SH-SY5Y (cell line): ENCODE measurements around the gene LTBP4.

Experiments used
- GATA2 ChIP-seq: IDR thresholded peaks from 2 replicates; pipeline ENCODE4 v1.6.1; 2011; ENCODE audit warnings: mild to moderate bottlenecking, low read depth, low read length
- GATA3 ChIP-seq: IDR thresholded peaks from 2 replicates; pipeline ENCODE4 v1.6.1; 2011; ENCODE audit warnings: low read depth, mild to moderate bottlenecking, low read length, moderate library complexity

LTBP4 gene

DNA sequence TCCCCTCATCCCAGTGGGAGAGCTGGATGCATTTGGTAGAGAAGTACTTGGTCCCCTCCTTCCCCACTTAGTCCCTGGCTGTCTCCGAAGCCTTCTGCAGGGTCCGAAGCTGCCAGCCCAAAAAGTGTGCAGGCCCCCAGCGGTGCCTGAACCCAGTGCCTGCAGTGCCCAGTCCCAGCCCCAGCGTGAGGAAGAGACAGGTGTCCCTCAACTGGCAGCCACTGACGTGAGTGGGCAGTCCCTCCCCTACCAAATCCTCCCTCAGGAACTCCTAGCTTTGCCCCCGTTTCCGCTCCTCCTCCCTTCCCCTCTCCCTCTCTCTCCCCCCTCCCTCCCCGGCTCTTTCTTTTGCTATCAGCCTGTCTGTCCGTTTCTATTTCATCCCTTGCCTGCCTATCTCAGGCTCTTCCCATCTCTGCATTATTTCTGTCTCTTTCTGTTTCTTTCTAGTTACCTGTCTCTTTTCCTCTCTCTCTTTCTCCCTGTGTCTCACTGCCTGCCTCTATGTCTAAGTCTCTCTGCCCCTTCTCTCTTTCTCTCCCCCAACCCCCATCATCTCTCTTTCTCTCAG lies 1.8 kb upstream of the LTBP4 start:
- TF ChIP-seq GATA2 (no peak), GATA3 (no peak)

DNA sequence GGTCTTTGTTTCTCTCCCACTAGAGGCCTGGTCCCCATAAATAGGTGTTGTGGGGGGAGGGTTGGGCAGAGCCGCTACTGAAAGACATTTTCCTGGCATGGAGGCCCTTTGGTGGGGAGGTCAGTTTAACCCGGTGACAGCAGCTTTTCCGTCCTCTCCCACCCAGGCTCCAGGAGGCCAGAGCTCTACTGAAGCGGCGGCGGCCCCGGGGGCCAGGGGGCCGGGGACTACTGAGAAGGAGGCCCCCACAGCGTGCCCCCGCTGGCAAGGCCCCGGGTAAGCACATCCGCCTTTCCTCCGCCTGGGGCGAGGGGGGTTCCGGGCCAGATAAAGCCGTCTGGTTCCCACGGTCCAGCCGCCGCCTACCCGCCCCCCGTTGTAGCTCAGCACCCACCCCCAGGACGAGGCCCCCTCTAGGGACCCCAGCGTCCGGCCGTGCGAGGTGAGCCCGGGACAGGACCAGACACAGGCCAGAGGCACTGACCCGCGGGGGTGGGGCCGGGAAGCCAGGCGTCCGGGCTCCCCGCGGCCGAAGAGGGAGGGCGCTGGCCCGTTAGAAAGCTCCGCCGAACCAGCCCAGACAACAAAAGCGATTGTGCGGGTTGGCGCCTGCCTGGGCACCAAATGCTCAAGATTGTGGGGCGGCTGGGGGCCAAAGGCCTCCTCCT lies 1.1 kb upstream of the LTBP4 start:
- no peak for TF ChIP-seq GATA2
- TF ChIP-seq GATA3, result no peak

DNA sequence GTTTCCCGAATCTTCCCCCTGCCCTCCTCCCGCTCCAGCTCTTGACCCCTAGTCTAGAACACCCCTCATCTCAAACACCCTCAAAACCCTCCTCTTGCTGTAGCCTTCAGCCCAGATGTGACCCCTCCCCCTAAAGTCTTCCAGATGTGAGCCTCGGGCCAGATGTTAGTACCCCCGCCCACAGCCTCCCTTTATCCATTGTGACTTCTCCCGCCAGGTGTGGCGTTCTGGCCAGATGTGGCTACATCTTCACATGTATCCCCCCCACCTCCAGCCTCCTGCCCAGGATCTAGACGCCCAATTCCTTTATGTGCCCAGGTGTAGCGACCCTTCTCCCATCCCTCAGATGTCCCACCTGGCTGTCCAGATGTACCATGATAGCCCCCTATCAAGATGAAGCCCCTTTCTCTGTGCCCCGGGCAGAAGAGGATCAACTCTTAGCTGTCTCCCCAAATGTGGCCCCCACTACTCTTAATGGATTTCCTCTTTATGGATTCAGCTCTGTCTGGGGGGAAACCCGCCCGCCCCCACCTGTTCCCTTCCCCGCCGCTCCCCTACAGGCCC lies 517 bp upstream of the LTBP4 start:
- TF ChIP-seq GATA2, result no peak
- TF ChIP-seq GATA3, result no peak

DNA sequence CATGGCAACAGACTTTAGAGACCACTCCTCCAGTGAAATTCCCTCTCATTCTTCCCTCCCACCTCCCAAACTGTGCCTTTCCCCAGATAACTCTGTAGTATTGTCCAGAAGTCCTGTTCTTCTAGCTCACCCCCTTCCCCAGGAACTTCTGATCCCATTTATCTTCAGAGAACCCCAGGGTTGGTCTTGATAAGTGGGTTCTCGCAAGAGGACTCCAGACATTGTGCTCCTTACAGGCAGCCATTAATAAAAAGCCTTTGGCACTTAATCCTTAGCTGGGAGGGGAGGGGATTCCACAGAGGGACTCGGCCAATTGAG lies 1.9 kb downstream of the LTBP4 start:
- TF ChIP-seq GATA2, result no peak
- no peak for TF ChIP-seq GATA3

DNA sequence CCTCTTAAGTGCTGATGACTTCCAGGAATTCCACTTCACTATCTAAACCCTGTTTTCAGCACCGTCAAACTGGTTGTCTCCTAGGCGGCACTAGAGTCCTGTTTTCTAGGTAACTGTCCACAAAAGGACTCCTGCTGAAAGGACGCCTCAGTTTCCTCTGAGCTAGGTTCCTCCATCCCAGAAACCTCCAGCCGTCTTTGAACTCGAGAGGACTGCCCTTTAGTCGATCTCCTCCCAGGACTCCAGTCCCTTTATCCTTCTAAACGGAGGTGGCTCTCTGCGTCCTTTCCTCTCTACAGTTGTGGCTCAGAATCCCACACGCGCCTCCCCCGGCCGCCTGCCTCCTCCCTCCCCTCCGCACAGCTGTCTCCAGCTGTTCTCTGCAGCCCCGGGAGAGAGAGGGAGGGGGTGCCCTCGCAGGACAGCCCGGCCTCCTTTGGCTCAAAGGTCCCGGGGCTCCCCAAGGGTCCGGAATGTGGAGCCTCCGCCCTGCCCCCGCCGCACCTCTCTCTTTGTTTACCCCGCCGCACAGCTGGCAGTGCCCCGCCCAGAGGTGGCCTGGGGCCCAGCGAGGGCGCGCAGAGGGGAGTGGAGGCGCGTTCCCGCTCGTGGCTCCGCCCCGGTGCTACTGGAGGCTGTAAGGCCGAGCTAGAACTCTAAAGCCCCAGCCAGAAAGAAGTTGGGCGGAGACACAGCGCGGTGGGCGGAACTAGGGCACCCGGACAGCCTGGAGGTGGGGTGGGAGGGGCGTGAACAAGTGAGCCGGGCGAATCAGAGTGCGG lies 2.4 kb downstream of the LTBP4 start:
- TF ChIP-seq GATA3, result no peak
- TF ChIP-seq GATA2, result no peak

DNA sequence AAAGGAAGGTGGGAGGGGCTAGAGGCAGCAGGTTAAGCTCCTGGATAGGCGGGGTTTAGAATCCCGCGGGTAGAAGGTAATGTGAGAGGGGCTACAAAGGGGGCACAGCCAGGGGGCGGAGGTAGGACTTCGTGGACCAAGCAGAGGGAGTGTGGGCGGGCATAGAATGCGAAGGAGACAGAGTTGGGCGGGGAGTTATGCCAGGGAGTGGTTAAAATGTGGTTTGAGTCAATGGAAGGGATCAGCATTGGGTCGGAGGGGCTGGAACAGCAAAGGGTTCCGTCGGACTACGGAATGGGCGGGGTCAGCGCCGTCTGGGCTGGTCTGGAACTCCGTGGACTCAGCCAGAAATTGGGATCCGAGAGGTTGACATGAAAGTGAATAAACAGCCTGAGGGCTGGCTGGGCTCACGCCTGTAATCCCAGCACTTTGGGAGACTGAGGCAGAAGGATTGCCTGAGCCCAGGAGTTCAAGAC lies 3.0 kb downstream of the LTBP4 start:
- TF ChIP-seq GATA3 (no peak), GATA2 (no peak)

DNA sequence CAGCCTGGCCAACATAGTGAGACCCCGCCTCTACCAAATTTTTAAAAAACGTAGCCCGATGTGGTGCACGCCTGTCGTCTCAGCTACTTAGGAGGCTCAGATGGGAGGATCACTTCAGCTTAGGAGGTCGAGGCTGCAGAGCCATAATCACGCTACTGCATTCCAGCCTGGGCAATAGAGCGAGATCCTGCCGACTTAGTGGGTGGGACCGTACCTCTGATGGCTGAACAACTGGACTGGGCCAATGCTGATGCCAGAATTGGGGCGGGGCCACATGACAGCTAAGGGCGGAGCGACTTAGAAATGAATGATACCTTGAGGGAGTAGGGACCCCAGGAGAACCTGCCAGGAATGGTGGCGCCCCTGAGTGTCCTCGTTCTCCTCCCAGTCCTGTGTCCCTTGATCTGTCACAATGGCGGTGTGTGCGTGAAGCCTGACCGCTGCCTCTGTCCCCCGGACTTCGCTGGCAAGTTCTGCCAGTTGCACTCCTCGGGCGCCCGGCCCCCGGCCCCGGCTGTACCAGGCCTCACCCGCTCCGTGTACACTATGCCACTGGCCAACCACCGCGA lies 3.6 kb downstream of the LTBP4 start:
- TF ChIP-seq GATA2 (no peak), GATA3 (no peak)

DNA sequence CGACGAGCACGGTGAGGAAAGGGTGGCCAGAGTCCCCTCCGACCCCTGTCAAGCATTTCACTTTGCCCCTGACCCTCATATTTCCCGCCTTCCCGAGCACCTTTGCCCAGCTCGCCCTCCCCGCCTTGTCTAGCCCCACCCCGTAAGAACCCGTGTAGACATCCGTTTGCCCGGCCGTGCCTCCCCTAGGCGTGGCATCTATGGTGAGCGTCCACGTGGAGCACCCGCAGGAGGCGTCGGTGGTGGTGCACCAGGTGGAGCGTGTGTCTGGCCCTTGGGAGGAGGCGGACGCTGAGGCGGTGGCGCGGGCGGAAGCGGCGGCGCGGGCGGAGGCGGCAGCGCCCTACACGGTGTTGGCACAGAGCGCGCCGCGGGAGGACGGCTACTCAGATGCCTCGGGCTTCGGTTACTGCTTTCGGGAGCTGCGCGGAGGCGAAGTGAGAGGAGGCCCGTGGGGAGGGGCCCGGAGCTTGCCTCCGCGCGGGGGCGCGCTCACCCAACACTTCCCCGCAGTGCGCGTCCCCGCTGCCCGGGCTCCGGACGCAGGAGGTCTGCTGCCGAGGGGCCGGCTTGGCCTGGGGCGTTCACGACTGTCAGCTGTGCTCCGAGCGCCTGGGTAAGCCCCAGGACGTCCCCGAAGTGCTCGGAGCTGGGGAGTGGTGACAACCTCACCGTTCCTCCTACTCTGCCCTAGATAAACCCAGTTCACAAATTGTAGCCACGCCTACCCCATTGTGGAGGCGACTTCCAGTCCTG lies 4.2 kb downstream of the LTBP4 start:
- TF ChIP-seq GATA2, result no peak
- TF ChIP-seq GATA3, result no peak

DNA sequence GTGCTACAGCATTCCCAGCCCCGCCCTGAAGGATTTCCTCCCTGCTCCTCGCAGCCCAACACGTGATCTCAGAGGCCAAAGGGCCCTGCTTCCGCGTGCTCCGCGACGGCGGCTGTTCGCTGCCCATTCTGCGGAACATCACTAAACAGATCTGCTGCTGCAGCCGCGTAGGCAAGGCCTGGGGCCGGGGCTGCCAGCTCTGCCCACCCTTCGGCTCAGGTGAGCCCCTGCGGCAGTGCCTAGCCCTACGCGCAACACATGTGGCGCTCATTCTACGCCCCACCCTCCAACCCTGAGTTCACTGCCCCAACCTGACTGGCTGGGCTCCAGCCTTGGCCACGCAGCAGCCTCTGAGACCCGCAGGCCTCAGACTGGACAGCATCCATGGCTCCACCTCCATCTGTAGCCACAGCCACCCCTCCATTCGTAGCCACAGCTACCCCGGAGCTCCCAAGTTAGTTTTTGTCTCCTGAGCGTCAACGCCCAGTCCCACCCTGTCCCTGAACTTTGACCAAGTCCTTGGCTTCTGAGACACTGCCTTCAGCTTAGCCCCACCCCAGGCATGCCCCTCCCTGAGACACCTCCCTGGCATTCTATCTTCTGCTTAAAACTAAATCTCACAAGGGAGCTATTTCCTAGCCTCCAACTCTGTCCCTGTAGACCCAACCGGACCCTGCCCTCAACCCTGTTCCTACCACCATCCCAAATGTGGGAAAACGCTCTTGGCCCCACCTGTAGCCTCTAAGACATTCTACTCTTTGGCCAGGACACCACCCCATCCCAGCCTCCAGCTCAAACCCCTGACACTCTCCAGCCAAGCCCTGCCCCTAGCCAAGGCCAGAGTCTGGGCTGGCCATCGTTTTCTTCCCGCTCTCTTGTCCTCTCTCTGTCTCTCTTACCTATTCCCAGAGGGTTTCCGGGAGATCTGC lies 6.4 kb downstream of the LTBP4 start:
- no peak for TF ChIP-seq GATA3
- no peak for TF ChIP-seq GATA2

DNA sequence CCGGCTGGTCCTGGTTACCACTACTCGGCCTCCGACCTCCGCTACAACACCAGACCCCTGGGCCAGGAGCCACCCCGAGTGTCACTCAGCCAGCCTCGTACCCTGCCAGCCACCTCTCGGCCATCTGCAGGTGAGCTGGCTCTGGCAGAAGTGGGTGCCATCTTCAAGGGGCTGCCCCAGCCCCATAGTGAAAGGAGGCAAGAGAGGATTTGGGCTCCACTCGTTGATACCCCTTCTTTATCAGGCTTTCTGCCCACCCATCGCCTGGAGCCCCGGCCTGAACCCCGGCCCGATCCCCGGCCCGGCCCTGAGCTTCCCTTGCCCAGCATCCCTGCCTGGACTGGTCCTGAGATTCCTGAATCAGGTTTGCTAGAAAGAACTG lies 7.1 kb downstream of the LTBP4 start:
- TF ChIP-seq GATA3, result no peak
- no peak for TF ChIP-seq GATA2

DNA sequence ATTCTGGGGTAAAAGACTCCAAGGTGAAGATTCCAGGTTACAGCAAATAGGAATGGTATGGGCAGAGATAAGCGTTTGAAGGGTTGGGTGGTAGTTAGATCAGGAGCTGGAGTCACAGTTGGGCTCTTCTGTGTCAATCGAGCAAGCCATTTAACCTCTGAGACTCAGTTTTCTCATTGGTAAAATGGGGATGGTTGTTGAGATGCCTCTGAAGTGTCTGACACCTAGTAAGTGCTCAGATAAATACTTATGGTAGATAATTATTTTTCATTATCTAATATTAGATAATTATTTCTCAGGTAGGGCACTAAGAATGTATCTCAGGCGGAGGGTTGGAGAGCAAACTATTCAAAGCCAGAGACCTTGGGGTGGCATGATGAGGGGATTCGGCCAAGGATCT lies 7.8 kb downstream of the LTBP4 start:
- TF ChIP-seq GATA2 (no peak), GATA3 (no peak)

DNA sequence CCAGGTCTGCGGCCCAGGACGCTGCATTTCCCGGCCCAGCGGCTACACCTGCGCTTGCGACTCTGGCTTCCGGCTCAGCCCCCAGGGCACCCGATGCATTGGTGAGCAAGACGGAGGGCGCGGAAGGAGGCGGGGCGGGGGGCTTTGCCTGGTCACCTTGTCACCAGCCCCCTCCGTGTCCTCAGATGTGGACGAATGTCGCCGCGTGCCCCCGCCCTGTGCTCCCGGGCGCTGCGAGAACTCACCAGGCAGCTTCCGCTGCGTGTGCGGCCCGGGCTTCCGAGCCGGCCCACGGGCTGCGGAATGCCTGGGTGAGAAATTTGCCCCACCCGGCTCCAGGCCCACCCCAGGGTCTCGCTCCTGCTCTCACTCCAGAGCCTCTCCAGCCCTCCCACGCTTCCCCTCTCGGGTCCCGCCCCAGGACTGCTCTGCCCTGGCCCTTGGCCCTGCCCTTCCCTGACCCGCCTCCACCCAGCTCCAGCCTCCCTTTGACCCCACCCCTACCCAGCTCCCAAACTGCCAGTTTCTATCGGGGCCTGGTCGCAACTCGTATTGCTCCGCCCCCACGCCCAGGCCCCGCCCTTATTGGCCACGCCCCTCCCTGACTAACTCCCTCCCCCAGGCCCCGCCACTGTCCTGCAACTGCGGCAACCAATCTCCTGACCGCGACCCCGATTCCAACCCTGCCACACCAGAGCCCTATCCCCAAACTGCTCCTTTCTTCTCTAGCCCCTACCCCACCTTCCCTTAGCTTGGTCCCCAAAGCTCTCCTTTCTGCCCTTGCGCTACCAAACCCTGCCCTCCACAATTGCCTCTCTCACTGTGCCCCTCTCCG lies 8.6 kb downstream of the LTBP4 start:
- TF ChIP-seq GATA2 (no peak), GATA3 (no peak)
